MM.1S (cell line): ENCODE measurements around the gene AMY1B.
"Not testable (repeated sequence)": the region's sequence is repeated elsewhere in the genome, so short reads cannot be mapped to it uniquely, and the experiment has no call there.

Source experiments
- CTCF ChIP-seq: fragments of 300-600 bp; sonication (generic); IDR thresholded peaks from 2 replicates; pipeline ENCODE4 v1.5.1; 2016; ENCODE audit warnings: antibody characterized with exemption, low read length, mixed read lengths
- EZH2phosphoT487 ChIP-seq: fragments of 300-600 bp; sonication (generic); IDR thresholded peaks from 2 replicates; pipeline ENCODE4 v1.6.1; 2018; ENCODE audit warnings: antibody characterized with exemption, low read length

- not testable (repeated sequence) for TF ChIP-seq CTCF, EZH2phosphoT487
Measured at GRCh38 chr1:103717404-103717803, 21.4 kb upstream of the AMY1B start.
